NOMO-1 (cell line): ENCODE results near the gene RIMS3.
"Not testable (repeated sequence)": the region's sequence is repeated elsewhere in the genome, so short reads cannot be mapped to it uniquely, and the experiment has no call there.

Source experiments
- DNase-seq, 2 experiments: peaks; one replicate each; lab custom pipeline; 2025; ENCODE audit not compliant: unreplicated experiment in 2 of 2; lab: John Stamatoyannopoulos, UW

RIMS3 gene

GRCh38 chr1:40634901-40635655 is 30.4 kb downstream of the RIMS3 start:
- DNase-seq = no peak

- peak; percentile 24 to 44 for DNase-seq
Observed at GRCh38 chr1:40633931-40634376, 31.5 kb downstream of the RIMS3 start.

- no peak for DNase-seq
Observed at GRCh38 chr1:40633523-40633922, 32.0 kb downstream of the RIMS3 start.

- DNase-seq = no peak
Observed at GRCh38 chr1:40630488-40631223, 34.8 kb downstream of the RIMS3 start.

GRCh38 chr1:40629546-40629945 is 35.9 kb downstream of the RIMS3 start:
- DNase-seq = not testable (repeated sequence)

- DNase-seq = no peak
Observed at GRCh38 chr1:40628903-40629292, 36.6 kb downstream of the RIMS3 start.

- no peak for DNase-seq
Observed at GRCh38 chr1:40627987-40628902, 37.2 kb downstream of the RIMS3 start.

GRCh38 chr1:40626383-40626770 is 39.1 kb downstream of the RIMS3 start:
- DNase-seq = no peak

GRCh38 chr1:40625476-40626382 is 39.8 kb downstream of the RIMS3 start:
- DNase-seq = no peak

- DNase-seq = no peak
Observed at GRCh38 chr1:40625076-40625475, 40.4 kb downstream of the RIMS3 start.

GRCh38 chr1:40622936-40623629 is 42.4 kb downstream of the RIMS3 start:
- DNase-seq = no peak

GRCh38 chr1:40621821-40622450 is 43.5 kb downstream of the RIMS3 start:
- DNase-seq = no peak

GRCh38 chr1:40620586-40621210 is 44.8 kb downstream of the RIMS3 start:
- DNase-seq = no peak

GRCh38 chr1:40620150-40620549 is 45.3 kb downstream of the RIMS3 start:
- no peak for DNase-seq

GRCh38 chr1:40618108-40618507 is 47.4 kb downstream of the RIMS3 start:
- DNase-seq = no peak

GRCh38 chr1:40612345-40612831 is 53.1 kb downstream of the RIMS3 start:
- peak; percentile 41 to 76 for DNase-seq

GRCh38 chr1:40610156-40610555 is 55.3 kb downstream of the RIMS3 start:
- DNase-seq = no peak

GRCh38 chr1:40607921-40608320 is 57.6 kb downstream of the RIMS3 start:
- DNase-seq = peak; percentile 36 to 70
